H1 (cell line): ENCODE results near the gene FOXL3.

Experiments
- CHD2 ChIP-seq: IDR thresholded peaks from 2 replicates; pipeline ENCODE4 v1.6.1; 2012; ENCODE audit warnings: low read length, improper control_type of control experiment
- CREB1 ChIP-seq: IDR thresholded peaks from 2 replicates; pipeline ENCODE4 v1.6.1; 2012; ENCODE audit warnings: inconsistent platforms
- EZH2 ChIP-seq: fragments of 200-600 bp; sonication (generic); IDR thresholded peaks from 2 replicates; pipeline ENCODE4 v1.7.1; 2012; ENCODE audit warnings: low read depth, mild to moderate bottlenecking, moderate library complexity, low read length, inconsistent platforms; ENCODE audit not compliant: severe bottlenecking
- JUN ChIP-seq: IDR thresholded peaks from 2 replicates; pipeline ENCODE4 v1.6.1; 2011; ENCODE audit warnings: low read depth, mild to moderate bottlenecking, improper control_type of control experiment, low read length
- POLR2A ChIP-seq, 2 experiments: IDR thresholded peaks; 1 replicate in 1 of 2; 2 replicates in 1 of 2; pipeline ENCODE4 v1.6.1; 2011; ENCODE audit warnings: low read depth in 2 of 2, low read length in 2 of 2, mild to moderate bottlenecking in 2 of 2; ENCODE audit errors: control extremely low read depth in 1 of 2
- RAD21 ChIP-seq, 2 experiments: IDR thresholded peaks in 1 of 2; conservative IDR thresholded peaks in 1 of 2; 2 replicates each; pipeline ENCODE4 v1.6.1; 2011; ENCODE audit warnings: low read depth in 2 of 2, low read length in 2 of 2, improper control_type of control experiment in 1 of 2, inconsistent platforms in 1 of 2, mild to moderate bottlenecking in 1 of 2, moderate library complexity in 1 of 2
- RFX5 ChIP-seq: IDR thresholded peaks from 2 replicates; pipeline ENCODE4 v1.6.1; 2011; ENCODE audit warnings: low read depth, low read length, improper control_type of control experiment, borderline replicate concordance
- RNF2 ChIP-seq: fragments of 200-900, 300-1000 bp; sonication (generic); IDR thresholded peaks from 2 replicates; pipeline ENCODE4 v1.7.1; 2016; ENCODE audit warnings: borderline replicate concordance, low read depth, mild to moderate bottlenecking, antibody characterized with exemption, low read length; ENCODE audit not compliant: poor library complexity, severe bottlenecking; ENCODE audit errors: missing control alignments
- SIN3A ChIP-seq, 2 experiments: IDR thresholded peaks in 1 of 2; conservative IDR thresholded peaks in 1 of 2; 2 replicates each; pipeline ENCODE4 v1.6.1; 2011 to 2012; ENCODE audit warnings: low read length in 2 of 2, improper control_type of control experiment in 1 of 2, low read depth in 1 of 2, mild to moderate bottlenecking in 1 of 2
- SRF ChIP-seq: IDR thresholded peaks from 2 replicates; pipeline ENCODE4 v1.6.1; 2011; ENCODE audit warnings: mild to moderate bottlenecking, low read depth, low read length, moderate library complexity
- TAF1 ChIP-seq: IDR thresholded peaks from 2 replicates; pipeline ENCODE4 v1.6.1; 2011; ENCODE audit warnings: mild to moderate bottlenecking, low read depth, low read length
- ZNF274 ChIP-seq: IDR thresholded peaks from 2 replicates; pipeline ENCODE4 v1.7.0; 2012; ENCODE audit warnings: low read length, borderline replicate concordance; ENCODE audit errors: extremely low read depth
- TF ChIP-seq, protein P1 (sequence below), 3 experiments: IDR thresholded peaks; 1 replicate in 2 of 3; 2 replicates in 1 of 3; pipeline versions ENCODE4 v1.5.1 to v1.6.1; 2011; ENCODE audit warnings: low read length in 3 of 3, mild to moderate bottlenecking in 3 of 3, inconsistent platforms in 2 of 3, low read depth in 1 of 3, moderate library complexity in 1 of 3; ENCODE audit not compliant: insufficient read depth in 1 of 3; ENCODE audit errors: control extremely low read depth in 1 of 3
- TF ChIP-seq, protein P2 (sequence below): IDR thresholded peaks from 2 replicates; pipeline ENCODE4 v1.6.1; 2011; ENCODE audit warnings: low read depth, mild to moderate bottlenecking, low read length; ENCODE audit not compliant: insufficient read depth

DNA sequence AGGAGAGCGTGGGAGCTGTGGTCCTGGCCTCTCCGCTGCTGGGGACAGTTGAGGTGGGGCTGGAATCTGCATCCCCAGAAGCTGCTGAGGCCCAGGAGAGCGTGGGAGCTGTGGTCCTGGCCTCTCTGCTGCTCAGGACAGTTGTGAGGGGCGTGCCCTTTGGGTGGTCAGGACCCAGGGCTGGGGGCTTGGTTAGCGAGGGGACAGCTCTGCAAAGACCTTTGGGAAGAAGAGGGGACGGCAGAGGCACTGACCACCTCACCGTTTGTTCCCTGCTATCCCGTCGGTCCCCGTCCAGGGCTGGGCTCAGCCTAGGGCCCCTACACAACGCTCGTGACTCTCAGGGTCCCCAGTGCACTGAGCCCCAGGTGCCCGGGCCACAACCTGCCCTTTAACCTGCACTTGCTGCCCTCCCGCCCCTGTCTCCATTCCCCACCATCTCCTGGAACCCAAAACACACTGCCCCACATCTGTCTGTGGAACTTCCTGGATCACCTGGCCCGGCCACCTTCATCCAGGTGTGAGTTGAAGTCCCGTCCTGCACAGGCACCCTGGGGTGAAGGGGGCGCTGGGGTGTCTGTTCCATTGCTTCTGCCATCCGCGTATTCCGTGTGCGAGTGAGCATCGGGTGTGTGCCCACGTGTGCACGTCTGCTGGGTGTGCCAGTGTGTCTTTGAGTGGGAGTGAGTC is 14.1 kb downstream of the FOXL3 start:
- TF ChIP-seq, protein P1, sequence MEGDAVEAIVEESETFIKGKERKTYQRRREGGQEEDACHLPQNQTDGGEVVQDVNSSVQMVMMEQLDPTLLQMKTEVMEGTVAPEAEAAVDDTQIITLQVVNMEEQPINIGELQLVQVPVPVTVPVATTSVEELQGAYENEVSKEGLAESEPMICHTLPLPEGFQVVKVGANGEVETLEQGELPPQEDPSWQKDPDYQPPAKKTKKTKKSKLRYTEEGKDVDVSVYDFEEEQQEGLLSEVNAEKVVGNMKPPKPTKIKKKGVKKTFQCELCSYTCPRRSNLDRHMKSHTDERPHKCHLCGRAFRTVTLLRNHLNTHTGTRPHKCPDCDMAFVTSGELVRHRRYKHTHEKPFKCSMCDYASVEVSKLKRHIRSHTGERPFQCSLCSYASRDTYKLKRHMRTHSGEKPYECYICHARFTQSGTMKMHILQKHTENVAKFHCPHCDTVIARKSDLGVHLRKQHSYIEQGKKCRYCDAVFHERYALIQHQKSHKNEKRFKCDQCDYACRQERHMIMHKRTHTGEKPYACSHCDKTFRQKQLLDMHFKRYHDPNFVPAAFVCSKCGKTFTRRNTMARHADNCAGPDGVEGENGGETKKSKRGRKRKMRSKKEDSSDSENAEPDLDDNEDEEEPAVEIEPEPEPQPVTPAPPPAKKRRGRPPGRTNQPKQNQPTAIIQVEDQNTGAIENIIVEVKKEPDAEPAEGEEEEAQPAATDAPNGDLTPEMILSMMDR (IDR thresholded peaks at IDR 0.05; ENCODE audit: control extremely low read depth in 1 of 3, insufficient read depth in 1 of 3, low read depth in 1 of 3, low read length in 3 of 3) = no peak
- TF ChIP-seq JUN (no peak), SRF (no peak), EZH2 (no peak), CHD2 (no peak), RFX5 (no peak), ZNF274 (no peak), RNF2 (no peak), SIN3A (conservative IDR thresholded peaks at IDR 0.05 in 1 of 2, IDR thresholded peaks at IDR 0.05 in 1 of 2; ENCODE audit: low read depth in 1 of 2, low read length in 2 of 2) (no peak), RAD21 (IDR thresholded peaks at IDR 0.05 in 1 of 2, conservative IDR thresholded peaks at IDR 0.05 in 1 of 2; ENCODE audit: low read depth in 2 of 2, low read length in 2 of 2) (no peak), POLR2A (IDR thresholded peaks at IDR 0.05; ENCODE audit: control extremely low read depth in 1 of 2, low read depth in 2 of 2, low read length in 2 of 2) (no peak), TAF1 (no peak), CREB1 (no peak)
- TF ChIP-seq, protein P2, sequence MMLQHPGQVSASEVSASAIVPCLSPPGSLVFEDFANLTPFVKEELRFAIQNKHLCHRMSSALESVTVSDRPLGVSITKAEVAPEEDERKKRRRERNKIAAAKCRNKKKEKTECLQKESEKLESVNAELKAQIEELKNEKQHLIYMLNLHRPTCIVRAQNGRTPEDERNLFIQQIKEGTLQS = no peak
